RWPE2 (cell line): ENCODE data around the gene NFE2L3.
"Not testable (repeated sequence)": the region's sequence is repeated elsewhere in the genome, so short reads cannot be mapped to it uniquely, and the experiment has no call there.

Source experiments
- ATAC-seq: fragments of 200-7000 bp; cut with Tn5 transposase; 3 replicates; pipeline ENCODE4 v1.9.1; 2021; ENCODE audit warnings: low read depth
- DNase-seq: peaks from one replicate; pipeline ENCODE4 v3.0.0-alpha.2; 2020; ENCODE audit warnings: low spot score
- H3K27ac ChIP-seq: fragments of 450-650 bp; 2 replicates; pipeline ENCODE4 v1.5.1; 2017; ENCODE audit warnings: mild to moderate bottlenecking; ENCODE audit not compliant: poor library complexity, severe bottlenecking
- H3K27me3 ChIP-seq: fragments of 250-450 bp; sonication (Bioruptor Pico); 2 replicates; pipeline ENCODE4 v1.5.1; 2021; ENCODE audit warnings: mild to moderate bottlenecking, moderate library complexity; ENCODE audit not compliant: insufficient read depth, poor library complexity, severe bottlenecking
- H3K36me3 ChIP-seq: fragments of 250-450 bp; sonication (Bioruptor Pico); 2 replicates; pipeline ENCODE4 v1.5.1; 2020; ENCODE audit warnings: low read depth, mild to moderate bottlenecking, moderate library complexity
- H3K4me1 ChIP-seq: fragments of 250-450 bp; sonication (Bioruptor Pico); 2 replicates; pipeline ENCODE4 v1.5.1; 2021; ENCODE audit warnings: mild to moderate bottlenecking, moderate library complexity; ENCODE audit not compliant: insufficient read depth, poor library complexity, severe bottlenecking
- H3K4me3 ChIP-seq: fragments of 250-450 bp; sonication (Bioruptor Pico); 2 replicates; pipeline ENCODE4 v1.5.1; 2021; ENCODE audit warnings: mild to moderate bottlenecking, moderate library complexity; ENCODE audit not compliant: severe bottlenecking
- H3K9me3 ChIP-seq: fragments of 250-450 bp; sonication (Bioruptor Pico); 2 replicates; pipeline ENCODE4 v1.5.1; 2021; ENCODE audit warnings: mild to moderate bottlenecking, moderate library complexity; ENCODE audit not compliant: severe bottlenecking
- CTCF ChIP-seq: fragments of 450-650 bp; IDR thresholded peaks from one replicate; pipeline ENCODE4 v1.5.1; 2017; ENCODE audit warnings: mild to moderate bottlenecking, moderate library complexity; ENCODE audit not compliant: poor library complexity, severe bottlenecking

NFE2L3 gene

DNA sequence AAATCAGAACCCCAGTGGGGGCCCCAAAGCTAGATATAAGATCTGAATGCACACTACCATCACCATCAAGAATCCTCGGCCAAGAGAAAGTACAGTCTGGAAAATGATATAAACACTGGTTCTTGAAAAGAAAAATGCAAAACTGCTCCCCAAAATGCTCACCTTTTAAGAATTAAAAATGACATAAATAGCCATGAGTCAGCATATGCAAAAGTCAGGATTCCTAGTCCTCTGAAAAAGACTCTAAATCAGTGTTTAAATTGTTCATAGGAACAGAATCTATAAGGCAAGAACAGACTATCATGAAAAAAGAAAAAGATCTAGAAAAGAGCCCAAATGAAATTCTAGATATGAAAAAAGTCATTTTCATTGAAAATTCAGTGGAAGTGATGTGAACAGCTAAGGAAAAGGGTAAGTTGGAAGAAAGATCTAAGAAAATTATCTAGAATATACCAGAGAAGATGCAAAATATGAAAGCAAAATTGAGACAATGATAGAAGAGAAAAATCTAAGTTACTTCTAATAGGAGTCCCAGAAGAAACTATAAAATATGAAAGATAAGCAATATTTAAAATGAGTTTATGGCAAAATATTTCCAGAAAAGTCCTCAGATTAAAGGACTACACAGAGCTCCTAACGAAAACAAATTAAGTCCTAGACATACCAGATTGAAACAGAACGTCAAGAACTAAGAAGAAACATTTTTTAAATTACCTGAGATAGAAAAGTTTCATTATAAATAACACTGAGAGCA, 29.7 kb downstream of the NFE2L3 start:
- ATAC-seq (no peak), DNase-seq (no peak)
- no peaks in the 10 kb centered on the region for H3K4me1 ChIP-seq
- H3K4me3 ChIP-seq = no peak overlapping the region
- H3K36me3 ChIP-seq = peaks cover 17% of the 10 kb centered on the region
- no peaks in the 10 kb centered on the region for H3K27me3 ChIP-seq
- peak overlapping the region; percentile 12 for H3K27ac ChIP-seq
- no peaks in the 10 kb centered on the region for H3K9me3 ChIP-seq
- TF ChIP-seq CTCF = no peak

- H3K9me3 ChIP-seq = no peaks in the 10 kb centered on the region
- no peaks in the 10 kb centered on the region for H3K27me3 ChIP-seq
- no peak overlapping the region for H3K4me3 ChIP-seq
- TF ChIP-seq CTCF = no peak
- ATAC-seq (no peak), DNase-seq (no peak)
- H3K36me3 ChIP-seq = peaks cover 23% of the 10 kb centered on the region
- H3K4me1 ChIP-seq = no peaks in the 10 kb centered on the region
- peak overlapping the region; percentile 12 for H3K27ac ChIP-seq
Observed at GRCh38 chr7:26182283-26182682, 30.3 kb downstream of the NFE2L3 start.

DNA sequence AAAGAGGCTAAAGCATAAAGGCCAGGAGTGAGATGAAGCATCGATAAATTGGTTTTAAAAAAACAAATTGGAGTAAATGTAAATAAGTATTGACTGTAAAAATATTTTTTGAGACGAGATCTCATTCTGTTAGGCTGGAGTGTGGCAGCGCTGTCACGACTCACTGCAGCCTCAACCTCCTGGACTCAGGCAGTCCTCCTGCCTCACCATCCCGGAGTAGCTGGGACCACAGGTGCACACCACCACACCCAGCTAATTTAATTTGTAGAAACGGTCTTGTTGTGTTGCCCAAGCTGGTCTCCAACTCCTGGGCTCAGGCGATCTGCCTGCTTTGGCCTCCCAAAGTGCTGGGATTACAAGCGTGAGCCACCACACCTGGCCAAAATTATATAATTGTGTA, 30.7 kb downstream of the NFE2L3 start:
- ATAC-seq = 0 out of 3 replicates have a peak, but pooled peaks have one; percentile 3
- no peak for DNase-seq
- peak overlapping the region; percentile 12 for H3K27ac ChIP-seq

DNA sequence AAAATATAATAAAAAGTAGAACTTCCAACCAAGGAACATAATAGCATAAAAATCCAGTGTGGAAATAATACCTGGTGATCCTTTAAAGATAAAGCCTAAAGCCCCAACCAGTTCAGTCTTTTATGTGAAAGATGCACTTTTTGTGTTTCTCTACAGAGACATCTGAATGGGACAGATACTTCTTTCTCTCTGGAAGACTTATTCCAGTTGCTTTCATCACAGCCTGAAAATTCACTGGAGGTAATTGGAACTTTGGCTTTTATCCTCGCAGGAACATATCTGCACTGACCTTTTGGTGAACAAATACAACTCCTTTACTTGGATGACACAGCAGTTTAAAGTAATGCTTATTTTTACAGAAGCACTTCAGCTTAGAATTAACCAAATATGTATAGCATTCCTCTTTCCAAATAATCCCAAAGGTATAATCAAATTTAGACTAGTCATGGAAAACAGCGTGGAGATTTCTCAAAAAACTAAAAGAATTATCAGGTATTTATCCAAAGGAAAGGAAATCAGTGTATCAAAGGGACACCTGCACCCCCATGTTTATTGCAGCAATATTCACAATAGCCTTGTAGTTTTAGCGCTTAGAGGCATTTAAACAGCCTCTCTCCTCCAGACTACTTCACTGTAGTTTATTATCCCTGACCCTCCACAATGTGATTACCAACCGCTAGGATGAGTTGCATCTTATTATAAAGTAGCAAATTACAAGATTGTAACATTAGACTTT, 31.7 kb downstream of the NFE2L3 start:
- Histone ChIP-seq H3K9me3 (no peaks in the 10 kb centered on the region), H3K36me3 (peaks cover 37% of the 10 kb centered on the region), H3K27ac (peak overlapping the region; percentile 9), H3K4me3 (no peak overlapping the region), H3K27me3 (no peaks in the 10 kb centered on the region), H3K4me1 (no peaks in the 10 kb centered on the region)
- no peak for TF ChIP-seq CTCF
- DNase-seq = no peak
- no peak for ATAC-seq

More for the DNA sequence above, 30.7 kb downstream of the NFE2L3 start:
- no peaks in the 10 kb centered on the region for H3K9me3 ChIP-seq
- no peaks in the 10 kb centered on the region for H3K4me1 ChIP-seq
- H3K4me3 ChIP-seq = no peak overlapping the region
- peaks cover 27% of the 10 kb centered on the region for H3K36me3 ChIP-seq
- no peak for TF ChIP-seq CTCF
- H3K27me3 ChIP-seq = no peaks in the 10 kb centered on the region

DNA sequence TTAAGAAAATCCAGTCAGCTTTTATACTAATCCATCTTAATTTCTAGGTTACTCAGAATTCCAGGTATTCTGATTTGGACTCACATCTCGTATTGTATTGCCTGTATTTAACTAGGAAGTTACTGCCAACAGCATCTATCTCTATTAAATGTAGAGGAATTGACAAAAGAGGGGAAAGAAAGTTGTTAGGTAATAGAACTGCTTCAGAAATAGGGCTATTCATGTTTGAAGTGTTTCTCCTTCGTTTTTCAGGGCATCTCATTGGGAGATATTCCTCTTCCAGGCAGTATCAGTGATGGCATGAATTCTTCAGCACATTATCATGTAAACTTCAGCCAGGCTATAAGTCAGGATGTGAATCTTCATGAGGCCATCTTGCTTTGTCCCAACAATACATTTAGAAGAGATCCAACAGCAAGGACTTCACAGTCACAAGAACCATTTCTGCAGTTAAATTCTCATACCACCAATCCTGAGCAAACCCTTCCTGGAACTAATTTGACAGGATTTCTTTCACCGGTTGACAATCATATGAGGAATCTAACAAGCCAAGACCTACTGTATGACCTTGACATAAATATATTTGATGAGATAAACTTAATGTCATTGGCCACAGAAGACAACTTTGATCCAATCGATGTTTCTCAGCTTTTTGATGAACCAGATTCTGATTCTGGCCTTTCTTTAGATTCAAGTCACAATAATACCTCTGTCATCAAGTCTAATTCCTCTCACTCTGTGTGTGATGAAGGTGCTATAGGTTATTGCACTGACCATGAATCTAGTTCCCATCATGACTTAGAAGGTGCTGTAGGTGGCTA, 32.5 kb downstream of the NFE2L3 start:
- not testable (repeated sequence) for ATAC-seq, H3K9me3 ChIP-seq, H3K4me1 ChIP-seq, H3K4me3 ChIP-seq, DNase-seq, H3K27me3 ChIP-seq
- H3K36me3 ChIP-seq = peaks cover 45% of the 10 kb centered on the region
- peak overlapping the region; percentile 9 for H3K27ac ChIP-seq
